PC-3 (cell line): ENCODE data around the gene TRIM39. TPM values are rescaled to one million over a fixed set of nuclear protein-coding genes. Genes with fewer than 3 reads are reported as not detected.

Source experiments
- ATAC-seq: fragments of 200-7000 bp; cut with Tn5 transposase; 2 replicates; pipeline ENCODE4 v1.9.1; 2020; ENCODE audit warnings: mild to moderate bottlenecking, moderate library complexity
- BruUV-seq: library from RNA; stranded (reverse); fragments of 400-500 nt; replicated peaks from 2 replicates; lab custom pipeline; 2021; lab: Mats Ljungman, UMichigan
- CTCF ChIA-PET: fragments of 300-600 bp; sonication (Branson Sonifier 250); formaldehyde crosslinking; loops from one replicate; lab custom pipeline; 2022; ENCODE audit warnings: antibody characterized with exemption; lab: Charles Lee
- POLR2A ChIA-PET: fragments of 300-600 bp; sonication (Branson Sonifier 250); formaldehyde crosslinking; loops from one replicate; lab custom pipeline; 2022; ENCODE audit warnings: antibody characterized with exemption; ENCODE audit not compliant: unreplicated experiment; lab: Charles Lee
- DNase-seq: peaks from one replicate; pipeline ENCODE4 v3.0.0-alpha.2; 2015
- H2AFZ ChIP-seq: fragments of 300-600 bp; sonication (generic); 2 replicates; pipeline ENCODE4 v1.6.0; 2016; ENCODE audit warnings: antibody characterized with exemption, low read length
- H3F3A ChIP-seq: fragments of 300-600 bp; sonication (generic); one replicate; pipeline ENCODE4 v1.6.0; 2017; ENCODE audit warnings: antibody characterized with exemption, low read length, control low read depth, mild to moderate bottlenecking; ENCODE audit not compliant: unreplicated experiment
- H3K27ac ChIP-seq: fragments of 300-600 bp; sonication (generic); 2 replicates; pipeline ENCODE4 v1.5.1; 2016; ENCODE audit warnings: mild to moderate bottlenecking, low read length
- H3K27me3 ChIP-seq: fragments of 300-600 bp; sonication (generic); 2 replicates; pipeline ENCODE4 v1.6.1; 2016; ENCODE audit warnings: low read length, mixed read lengths
- H3K36me3 ChIP-seq: fragments of 300-600 bp; sonication (generic); 2 replicates; pipeline ENCODE4 v1.6.1; 2016; ENCODE audit warnings: low read depth, mixed run types, low read length, mixed read lengths
- H3K4me1 ChIP-seq: fragments of 300-600 bp; sonication (generic); 2 replicates; pipeline ENCODE4 v1.5.1; 2016; ENCODE audit warnings: low read length; ENCODE audit not compliant: insufficient read depth
- H3K4me2 ChIP-seq: fragments of 300-600 bp; sonication (generic); 2 replicates; pipeline ENCODE4 v1.6.0; 2016; ENCODE audit warnings: low read length
- H3K4me3 ChIP-seq: fragments of 300-600 bp; sonication (generic); 2 replicates; pipeline ENCODE4 v1.5.1; 2016; ENCODE audit warnings: mild to moderate bottlenecking, low read length, mixed read lengths
- H3K79me2 ChIP-seq: fragments of 300-600 bp; sonication (generic); 2 replicates; pipeline ENCODE4 v1.6.1; 2017; ENCODE audit warnings: low read length, mixed read lengths
- H3K9ac ChIP-seq: fragments of 300-600 bp; sonication (generic); 2 replicates; pipeline ENCODE4 v1.6.0; 2016; ENCODE audit warnings: mild to moderate bottlenecking, low read length
- H3K9me2 ChIP-seq: fragments of 300-600 bp; sonication (generic); replicated peaks from 2 replicates; pipeline ENCODE4 v1.6.1; 2016; ENCODE audit warnings: mixed run types, low read length, mixed read lengths
- H3K9me3 ChIP-seq: fragments of 300-600 bp; sonication (generic); 2 replicates; pipeline ENCODE4 v1.6.1; 2016; ENCODE audit warnings: low read length, mixed read lengths
- H4K20me1 ChIP-seq: fragments of 300-600 bp; sonication (generic); 2 replicates; pipeline ENCODE4 v1.6.1; 2016; ENCODE audit warnings: low read length, mixed read lengths
- CTCF ChIP-seq: fragments of 300-600 bp; sonication (generic); conservative IDR thresholded peaks from 2 replicates; pipeline ENCODE4 v1.5.1; 2017; ENCODE audit warnings: antibody characterized with exemption, low read depth, mild to moderate bottlenecking, low read length
- EZH2 ChIP-seq: fragments of 300-600 bp; sonication (generic); IDR thresholded peaks from one replicate; pipeline ENCODE4 v1.6.1; 2017; ENCODE audit warnings: antibody characterized with exemption, mild to moderate bottlenecking, low read length; ENCODE audit not compliant: unreplicated experiment
- EZH2phosphoT487 ChIP-seq: fragments of 300-600 bp; sonication (generic); IDR thresholded peaks from 2 replicates; pipeline ENCODE4 v1.6.1; 2018; ENCODE audit warnings: mild to moderate bottlenecking, antibody characterized with exemption, low read length, borderline replicate concordance
- intact Hi-C: fragments of 100-400 bp; cut with micrococcal nuclease; formaldehyde crosslinking; loops from 2 replicates; pipeline ENCODE4 v1.9.0; 2023
- total RNA-seq: library from RNA; depleted of rRNA; stranded (reverse); fragments of >200 nt; gene quantifications from 2 replicates; pipeline ENCODE4 v1.2.3, GENCODE V29; 2014

Gene TRIM39
- total RNA-seq, 1 experiment from 2014 or later, result 24.8 TPM

- Histone ChIP-seq H3K27ac (peak within 1 kb of the TSS; percentile 41), H3F3A (no peaks in the 10 kb centered on the region), H3K36me3 (peaks cover 8% of the 10 kb centered on the region), H3K27me3 (no peaks in the 10 kb centered on the region), H3K9me2 (no peaks in the 10 kb centered on the region), H3K4me1 (peaks cover 9% of the 10 kb centered on the region), H3K9ac (peak within 1 kb of the TSS; percentile 92), H3K4me3 (peak within 1 kb of the TSS; percentile 88), H2AFZ (peak within 1 kb of the TSS; percentile 91), H3K9me3 (no peaks in the 10 kb centered on the region), H3K4me2 (peak within 1 kb of the TSS; percentile 90), H3K79me2 (peaks cover 11% of the 10 kb centered on the region), H4K20me1 (no peaks in the 10 kb centered on the region)
- ChIA-PET CTCF (no interaction called here), POLR2A (interaction anchor here (0.6 kb wide), 1 partner anchor 106 kb away, joined by 3 read pairs; no protein-coding TSS in a partner anchor)
- peak; percentile 79 for DNase-seq
- peak; percentile 99 for ATAC-seq
- BruUV-seq, result no TSS peak
- TF ChIP-seq EZH2phosphoT487 (no peak), CTCF (no peak), EZH2 (no peak)
- intact Hi-C loops, result no loop called here
These were observed 18.3 kb downstream of the TRIM39 start, which contains the start of gene RPP21 for GRCh38 chr6:30344868-30345671. Gene RPP21, plus strand, starts transcription at chr6:30345156. Its CDS starts 16 bp downstream, at chr6:30345172.

- Histone ChIP-seq H3K9ac (peak overlapping the region; percentile 92), H4K20me1 (no peaks in the 10 kb centered on the region), H3K27me3 (no peaks in the 10 kb centered on the region), H3K4me2 (peak overlapping the region; percentile 90), H2AFZ (0 out of 2 replicates have a peak overlapping the region, but pooled peaks have one; percentile 58), H3K36me3 (peaks cover 8% of the 10 kb centered on the region), H3K4me1 (peaks cover 9% of the 10 kb centered on the region), H3K4me3 (peak overlapping the region; percentile 88), H3K27ac (no peak overlapping the region), H3F3A (no peaks in the 10 kb centered on the region), H3K9me3 (no peaks in the 10 kb centered on the region), H3K9me2 (no peaks in the 10 kb centered on the region), H3K79me2 (peaks cover 11% of the 10 kb centered on the region)
- intact Hi-C loops, result no loop called here
- ChIA-PET CTCF (no interaction called here), POLR2A (no interaction called here)
- DNase-seq (no peak), ATAC-seq (no peak)
- BruUV-seq, result TSS peak; percentile 60
- no peak for TF ChIP-seq EZH2phosphoT487
These were observed 19.1 kb downstream of the TRIM39 start for GRCh38 chr6:30345852-30346251.

GRCh38 chr6:30348957-30349356, 22.2 kb downstream of the TRIM39 start:
- CTCF ChIA-PET, result no interaction called here
- H3K79me2 ChIP-seq, result peaks cover 11% of the 10 kb centered on the region
- BruUV-seq, result no TSS peak

More at GRCh38 chr6:30348957-30349356, 22.2 kb downstream of the TRIM39 start:
- Histone ChIP-seq H3K36me3 (peaks cover 8% of the 10 kb centered on the region), H3K9ac (no peak overlapping the region), H3K4me3 (no peak overlapping the region), H3K27ac (no peak overlapping the region), H3K9me3 (no peaks in the 10 kb centered on the region), H4K20me1 (no peaks in the 10 kb centered on the region), H2AFZ (no peak overlapping the region), H3K4me2 (no peak overlapping the region), H3K4me1 (peaks cover 9% of the 10 kb centered on the region), H3F3A (no peaks in the 10 kb centered on the region), H3K9me2 (no peaks in the 10 kb centered on the region), H3K27me3 (no peaks in the 10 kb centered on the region)
- POLR2A ChIA-PET, result no interaction called here
- DNase-seq, result no peak
- no peak for ATAC-seq
- intact Hi-C loops, result no loop called here
- TF ChIP-seq EZH2 (no peak), EZH2phosphoT487 (no peak), CTCF (no peak)
